GM19239 (cell line): ENCODE data around the gene YAF2.
"Not testable (repeated sequence)": the region's sequence is repeated elsewhere in the genome, so short reads cannot be mapped to it uniquely, and the experiment has no call there.

Experiments
- DNase-seq: peaks from one replicate; pipeline ENCODE4 v3.0.0; 2011; ENCODE audit warnings: low spot score; ENCODE audit not compliant: insufficient read length
- FAIRE-seq: peaks from 2 replicates; lab custom pipeline; 2011; peaks lifted over from hg19 to GRCh38; lab: Jason Lieb, UNC

YAF2 gene

GRCh38 chr12:42204362-42204761 lies 33.7 kb downstream of the YAF2 start:
- FAIRE-seq (no peak), DNase-seq (no peak)

- no peak for DNase-seq
- no peak for FAIRE-seq
Observed at GRCh38 chr12:42201063-42201462, 37.0 kb downstream of the YAF2 start.

- FAIRE-seq (no peak), DNase-seq (no peak)
Observed at GRCh38 chr12:42199007-42199406, 39.0 kb downstream of the YAF2 start.

- no peak for FAIRE-seq
- DNase-seq: no peak
Observed at GRCh38 chr12:42196723-42197603, 41.1 kb downstream of the YAF2 start.

- FAIRE-seq: no peak
Observed at GRCh38 chr12:42192686-42193085, 45.4 kb downstream of the YAF2 start.

GRCh38 chr12:42192258-42192657 lies 45.8 kb downstream of the YAF2 start:
- DNase-seq (no peak), FAIRE-seq (no peak)

More at GRCh38 chr12:42192686-42193085, 45.4 kb downstream of the YAF2 start:
- no peak for DNase-seq

- DNase-seq (no peak), FAIRE-seq (no peak)
Observed at GRCh38 chr12:42190376-42190775, 47.7 kb downstream of the YAF2 start.

GRCh38 chr12:42188275-42188674 lies 49.8 kb downstream of the YAF2 start:
- not testable (repeated sequence) for DNase-seq, FAIRE-seq

- DNase-seq: no peak
- no peak for FAIRE-seq
Observed at GRCh38 chr12:42187799-42188198, 50.2 kb downstream of the YAF2 start.

- FAIRE-seq: no peak
- no peak for DNase-seq
Observed at GRCh38 chr12:42186793-42187192, 51.3 kb downstream of the YAF2 start.

- no peak for DNase-seq
Observed at GRCh38 chr12:42182394-42182793, 55.7 kb downstream of the YAF2 start.

GRCh38 chr12:42180990-42181596 lies 57.0 kb downstream of the YAF2 start:
- DNase-seq (no peak), FAIRE-seq (no peak)

More at GRCh38 chr12:42182394-42182793, 55.7 kb downstream of the YAF2 start:
- FAIRE-seq: no peak

GRCh38 chr12:42178101-42178500 lies 59.9 kb downstream of the YAF2 start:
- no peak for DNase-seq
- no peak for FAIRE-seq

GRCh38 chr12:42174978-42175377 lies 63.1 kb downstream of the YAF2 start:
- no peak for DNase-seq
- no peak for FAIRE-seq

- FAIRE-seq: no peak
- DNase-seq: no peak
Observed at GRCh38 chr12:42173961-42174521, 64.0 kb downstream of the YAF2 start.

GRCh38 chr12:42172441-42173210 lies 65.4 kb downstream of the YAF2 start:
- FAIRE-seq (no peak), DNase-seq (no peak)

GRCh38 chr12:42167711-42168110 lies 70.3 kb downstream of the YAF2 start:
- FAIRE-seq (no peak), DNase-seq (no peak)

GRCh38 chr12:42166501-42166900 lies 71.5 kb downstream of the YAF2 start:
- no peak for DNase-seq

GRCh38 chr12:42163913-42164312 lies 74.1 kb downstream of the YAF2 start:
- no peak for FAIRE-seq
- no peak for DNase-seq

More at GRCh38 chr12:42166501-42166900, 71.5 kb downstream of the YAF2 start:
- no peak for FAIRE-seq

- FAIRE-seq: peak; percentile 55
- DNase-seq: no peak
Observed at GRCh38 chr12:42162965-42163364, 75.1 kb downstream of the YAF2 start.
